ENCODE data around the gene SLC8A3.

- TF ChIP-seq CTCF (IDR thresholded peaks at IDR 0.05) (no peak), POLR2A (IDR thresholded peaks at IDR 0.05) (no peak)
Observed at GRCh38 chr14:70170976-70171375, 17.8 kb downstream of the SLC8A3 start.
